A549 (cell line): ENCODE data around the gene NALCN. TPM values are rescaled to one million over a fixed set of nuclear protein-coding genes. Genes with fewer than 3 reads are reported as not detected.

Source experiments
- ATAC-seq, 2 experiments: fragments of 200-7000 bp in 1 of 2; fragments of >200 bp in 1 of 2; cut with Nextera tagmentation in 1 of 2; cut with Tn5 transposase in 1 of 2; 3 replicates each; pipeline versions ENCODE4 v1.8.0 to v1.9.1; 2018 to 2020; ENCODE audit warnings: mild to moderate bottlenecking in 1 of 2, moderate library complexity in 1 of 2
- CTCF ChIA-PET: fragments of 300-600 bp; sonication (Branson Sonifier 250); formaldehyde crosslinking; extraction: SDS; loops from one replicate; lab custom pipeline; 2021; ENCODE audit warnings: antibody characterized with exemption, inconsistent platforms; lab: Yijun Ruan, JAX
- POLR2A ChIA-PET: fragments of 350-600 bp; formaldehyde crosslinking; extraction: SDS; loops from one replicate; lab custom pipeline; 2021; ENCODE audit warnings: antibody characterized with exemption, inconsistent platforms; lab: Yijun Ruan, JAX
- DNase-seq, 2 experiments: peaks; one replicate each; pipeline versions ENCODE4 v3.0.0 to v3.0.0-alpha.2; 2011 to 2016; ENCODE audit warnings: low read depth in 1 of 2, low spot score in 1 of 2
- FAIRE-seq: peaks from 2 replicates; lab custom pipeline; 2011; peaks lifted over from hg19 to GRCh38; lab: Jason Lieb, UNC
- H3K27ac ChIP-seq, 2 experiments: fragments of >200 bp; sonication (Bioruptor Twin); formaldehyde crosslinking; 3 replicates each; pipeline ENCODE4 v1.5.1; 2016 to 2017
- H3K4me1 ChIP-seq: fragments of >200 bp; sonication (Bioruptor Twin); formaldehyde crosslinking; 3 replicates; pipeline ENCODE4 v1.6.1; 2016
- H3K4me2 ChIP-seq: fragments of >200 bp; sonication (Bioruptor Twin); formaldehyde crosslinking; 3 replicates; pipeline ENCODE4 v1.6.1; 2016
- H3K4me3 ChIP-seq: fragments of >200 bp; sonication (Bioruptor Twin); formaldehyde crosslinking; 3 replicates; pipeline ENCODE4 v1.5.1; 2016
- H3K9me3 ChIP-seq: fragments of >200 bp; sonication (Bioruptor Twin); formaldehyde crosslinking; 3 replicates; pipeline ENCODE4 v1.6.1; 2016
- BCL3 ChIP-seq: fragments of >200 bp; sonication (Bioruptor Twin); formaldehyde crosslinking; IDR thresholded peaks from 3 replicates; pipeline ENCODE4 v1.6.1; 2016
- BHLHE40 ChIP-seq: IDR thresholded peaks from 2 replicates; pipeline ENCODE4 v1.6.1; 2012; ENCODE audit warnings: low read depth, low read length, inconsistent platforms
- CHD4 ChIP-seq: fragments of 200-600 bp; sonication (generic); IDR thresholded peaks from 2 replicates; pipeline ENCODE4 v1.6.1; 2016; ENCODE audit warnings: antibody characterized with exemption, mild to moderate bottlenecking, borderline replicate concordance
- E2F6 ChIP-seq: IDR thresholded peaks from 2 replicates; pipeline ENCODE4 v1.6.1; 2012; ENCODE audit warnings: low read depth, borderline replicate concordance
- EHMT2 ChIP-seq: fragments of 200-600 bp; sonication (generic); IDR thresholded peaks from 2 replicates; pipeline ENCODE4 v1.6.1; 2016; ENCODE audit warnings: antibody characterized with exemption, low read depth, mild to moderate bottlenecking, moderate library complexity
- ESRRA ChIP-seq: fragments of 150-350 bp; IDR thresholded peaks from 2 replicates; pipeline ENCODE4 v1.6.1; 2014; ENCODE audit warnings: mild to moderate bottlenecking, low read length, borderline replicate concordance
- FOSL2 ChIP-seq, 2 experiments: fragments of 450-650 bp in 1 of 2; fragments of >200 bp in 1 of 2; sonication (Bioruptor Twin) in 1 of 2; formaldehyde crosslinking; IDR thresholded peaks; 2 replicates each; pipeline versions ENCODE4 v1.5.0 to v1.6.1; 2016 to 2020; ENCODE audit warnings: mild to moderate bottlenecking in 1 of 2, moderate library complexity in 1 of 2
- FOXS1 ChIP-seq: fragments of 250-450 bp; sonication (Bioruptor Pico); IDR thresholded peaks from 2 replicates; pipeline ENCODE4 v1.5.0; 2020; ENCODE audit warnings: mild to moderate bottlenecking, moderate library complexity
- GATA3 ChIP-seq: IDR thresholded peaks from 2 replicates; pipeline ENCODE4 v1.6.1; 2012; ENCODE audit warnings: borderline replicate concordance
- HES2 ChIP-seq: fragments of >200 bp; sonication (Bioruptor Twin); formaldehyde crosslinking; IDR thresholded peaks from 2 replicates; pipeline ENCODE4 v1.6.1; 2016
- HEYL ChIP-seq: fragments of 250-450 bp; sonication (Bioruptor Pico); IDR thresholded peaks from 2 replicates; pipeline ENCODE4 v1.8.0; 2021; ENCODE audit warnings: mild to moderate bottlenecking, moderate library complexity
- HMGXB4 ChIP-seq: fragments of 250-450 bp; sonication (Bioruptor Pico); IDR thresholded peaks from 2 replicates; pipeline ENCODE4 v1.5.0; 2021; ENCODE audit warnings: mild to moderate bottlenecking, moderate library complexity, borderline replicate concordance
- HOXB13 ChIP-seq: fragments of 250-450 bp; sonication (Bioruptor Pico); IDR thresholded peaks from 2 replicates; pipeline ENCODE4 v1.5.0; 2020; ENCODE audit warnings: low read depth, mild to moderate bottlenecking, moderate library complexity
- HOXB5 ChIP-seq: fragments of 250-450 bp; sonication (Bioruptor Pico); IDR thresholded peaks from 2 replicates; pipeline ENCODE4 v1.5.0; 2020; ENCODE audit warnings: mild to moderate bottlenecking, moderate library complexity
- JUNB ChIP-seq: fragments of >200 bp; sonication (Bioruptor Twin); formaldehyde crosslinking; IDR thresholded peaks from 2 replicates; pipeline ENCODE4 v1.6.1; 2016
- KDM5A ChIP-seq: fragments of 200-600 bp; sonication (generic); IDR thresholded peaks from 2 replicates; pipeline ENCODE4 v1.6.1; 2016; ENCODE audit warnings: antibody characterized with exemption, mild to moderate bottlenecking
- MAFK ChIP-seq: fragments of 450-650 bp; IDR thresholded peaks from 2 replicates; pipeline ENCODE4 v1.6.1; 2014; ENCODE audit not compliant: partially characterized antibody
- MAZ ChIP-seq: fragments of 150-350 bp; IDR thresholded peaks from 2 replicates; pipeline ENCODE4 v1.6.1; 2014; ENCODE audit warnings: antibody characterized with exemption, low read depth, low read length, borderline replicate concordance
- NFE2L2 ChIP-seq: fragments of 150-350 bp; conservative IDR thresholded peaks from 2 replicates; pipeline ENCODE4 v1.6.1; 2014; ENCODE audit warnings: low read length
- NPAS2 ChIP-seq: fragments of 250-450 bp; sonication (Bioruptor Pico); IDR thresholded peaks from 2 replicates; pipeline ENCODE4 v1.8.0; 2022; ENCODE audit warnings: mild to moderate bottlenecking, moderate library complexity, borderline replicate concordance
- NR3C1 ChIP-seq: fragments of >200 bp; sonication (Bioruptor Twin); formaldehyde crosslinking; IDR thresholded peaks from 3 replicates; pipeline ENCODE4 v1.6.1; 2017
- PBX3 ChIP-seq: IDR thresholded peaks from 2 replicates; pipeline ENCODE4 v1.6.1; 2012
- POLR2A ChIP-seq: IDR thresholded peaks from 2 replicates; pipeline ENCODE4 v1.6.1; 2012; ENCODE audit warnings: mild to moderate bottlenecking, low read length
- POLR2AphosphoS2 ChIP-seq: conservative IDR thresholded peaks from 2 replicates; pipeline ENCODE4 v1.6.1; 2012; ENCODE audit warnings: low read length, improper control_type of control experiment, inconsistent platforms
- REST ChIP-seq: fragments of 200-600 bp; sonication (generic); IDR thresholded peaks from 2 replicates; pipeline ENCODE4 v1.6.1; 2016; ENCODE audit warnings: antibody characterized with exemption, mild to moderate bottlenecking, moderate library complexity
- SREBF2 ChIP-seq: fragments of 450-650 bp; IDR thresholded peaks from 2 replicates; pipeline ENCODE4 v1.6.1; 2014; ENCODE audit warnings: mild to moderate bottlenecking, moderate library complexity
- TFCP2L1 ChIP-seq: fragments of 250-450 bp; sonication (Bioruptor Pico); IDR thresholded peaks from 2 replicates; pipeline ENCODE4 v1.5.0; 2021; ENCODE audit warnings: mild to moderate bottlenecking
- ZFP36 ChIP-seq: fragments of 450-650 bp; IDR thresholded peaks from 2 replicates; pipeline ENCODE4 v1.6.1; 2014; ENCODE audit warnings: borderline replicate concordance; ENCODE audit not compliant: partially characterized antibody
- ZNF302 ChIP-seq: fragments of 250-450 bp; sonication (Bioruptor Pico); IDR thresholded peaks from 2 replicates; pipeline ENCODE4 v1.9.0; 2021; ENCODE audit warnings: inconsistent platforms, mild to moderate bottlenecking, moderate library complexity
- WGBS: methylation state at CpG from one replicate; pipeline ENCODE4 v1.1.6; 2017; ENCODE audit errors: missing lambda C conversion rate; 5-methylcytosine and 5-hydroxymethylcytosine counted together
- polyA plus RNA-seq, 4 experiments: library from polyadenylated mRNA; depleted of rRNA in 3 of 4; stranded (reverse); fragments of >200 nt; fragmentation: RNase III in 1 of 4; extraction: RNeasy Plus Mini Kit Qiagen cat#74134 plus additional on column Dnase treatment in 1 of 4; gene quantifications; 2 replicates in 3 of 4; 3 replicates in 1 of 4; pipeline ENCODE4 v1.2.3, GENCODE V29; 2011 to 2017

NALCN gene
- polyA plus RNA-seq, 2 of the 4 experiments (the other 2 are of a cell fraction), result 1.8 to 4.9 TPM

GRCh38 chr13:101332583-101332982, 83.7 kb downstream of the NALCN start (continued):
- no peak for TF ChIP-seq REST
- no peak for TF ChIP-seq POLR2A
- TF ChIP-seq BHLHE40, result no peak
- TF ChIP-seq CHD4, result no peak

GRCh38 chr13:101331731-101332130, 84.6 kb downstream of the NALCN start:
- 87% methylated on average over 2 of the region's 2 CpGs for WGBS
- H3K9me3 ChIP-seq, result no peaks in the 10 kb centered on the region
- no peak for TF ChIP-seq CHD4
- TF ChIP-seq JUNB, result no peak
- no peak for TF ChIP-seq SREBF2
- TF ChIP-seq EHMT2, result no peak
- no peak for TF ChIP-seq BCL3
- no peak for TF ChIP-seq ESRRA
- no peak for TF ChIP-seq HOXB13 (CRISPR knock-in tag)
- TF ChIP-seq TFCP2L1 (CRISPR knock-in tag), result no peak
- TF ChIP-seq FOSL2 (IDR thresholded peaks at IDR 0.05), result no peak
- no peak for TF ChIP-seq FOSL2 (CRISPR knock-in tag; IDR thresholded peaks at IDR 0.05)
- TF ChIP-seq ZNF302 (CRISPR knock-in tag), result no peak
- TF ChIP-seq HES2, result no peak
- no peak overlapping the region for H3K4me2 ChIP-seq
- ChIA-PET POLR2A (no interaction called here), CTCF (interaction anchor here (0.8 kb wide), 1 partner anchor 44 kb away, joined by 3 read pairs; no protein-coding TSS in a partner anchor)
- no peaks in the 10 kb centered on the region for H3K4me1 ChIP-seq
- H3K4me3 ChIP-seq, result no peak overlapping the region
- no peak for FAIRE-seq
- no peak for ATAC-seq
- no peak for DNase-seq
- no peak overlapping the region for H3K27ac ChIP-seq

- H3K27ac ChIP-seq, result no peak overlapping the region
- no peak for DNase-seq
- no peak overlapping the region for H3K4me2 ChIP-seq
- CTCF ChIA-PET, result no interaction called here
- FAIRE-seq, result no peak
- no peaks in the 10 kb centered on the region for H3K4me1 ChIP-seq
- WGBS, result 96% methylated on average over 3 of the region's 3 CpGs
- ATAC-seq, result no peak
- POLR2A ChIA-PET, result no interaction called here
- no peak overlapping the region for H3K4me3 ChIP-seq
- H3K9me3 ChIP-seq, result no peaks in the 10 kb centered on the region
- TF ChIP-seq ZFP36 (no peak), NFE2L2 (no peak), MAZ (no peak), HEYL (CRISPR knock-in tag) (no peak), NPAS2 (CRISPR knock-in tag) (no peak), EHMT2 (no peak), FOXS1 (CRISPR knock-in tag) (no peak), HOXB13 (CRISPR knock-in tag) (no peak), E2F6 (no peak), PBX3 (no peak), JUNB (no peak), GATA3 (no peak), NR3C1 (no peak), POLR2AphosphoS2 (no peak), MAFK (no peak), KDM5A (no peak), HOXB5 (no peak), HMGXB4 (CRISPR knock-in tag) (no peak)
These were observed 88.4 kb downstream of the NALCN start for GRCh38 chr13:101327871-101328270.
